ENCODE data around the gene HDAC4. TPM values are rescaled to one million over a fixed set of nuclear protein-coding genes. Genes with fewer than 3 reads are reported as not detected.

Gene HDAC4
- total and polyA plus RNA-seq, 2 experiments from 2014 or later: 8.1 to 41.8 TPM

- H3K9me3 Mint-ChIP-seq: no peaks in the 10 kb centered on the region; the same call in 2 of the 3 replicates
- Histone ChIP-seq H3K9me2 (ENCODE audit: insufficient read depth) (no peaks in the 10 kb centered on the region), H3K4me2 (no peak overlapping the region), H3K27me3 (ENCODE audit: insufficient read depth) (no peaks in the 10 kb centered on the region), H3K27ac (ENCODE audit: low read depth) (no peak overlapping the region), H2AFZ (no peak overlapping the region), H3K79me2 (replicated peaks; ENCODE audit: insufficient read depth) (peaks cover 77% of the 10 kb centered on the region), H3F3A (replicated peaks; ENCODE audit: low read depth) (no peaks in the 10 kb centered on the region), H3K36me3 (ENCODE audit: insufficient read depth) (no peaks in the 10 kb centered on the region), H4K20me1 (replicated peaks; ENCODE audit: insufficient read depth) (peaks cover 11% of the 10 kb centered on the region; the same call in 1 of the 2 replicates), H3K4me3 (no peak overlapping the region), H3K4me1 (ENCODE audit: insufficient read depth) (peaks cover 24% of the 10 kb centered on the region)
- no peak for TF ChIP-seq ZNF331 (CRISPR knock-in tag; IDR thresholded peaks at IDR 0.05; ENCODE audit: low read depth)
- TF ChIP-seq EZH2 (IDR thresholded peaks at IDR 0.05; ENCODE audit: low read depth, unreplicated experiment): no peak
- no peak for TF ChIP-seq CREB1 (CRISPR knock-in tag; IDR thresholded peaks at IDR 0.05; ENCODE audit: low read depth)
- TF ChIP-seq ETS1 (IDR thresholded peaks at IDR 0.05): no peak
- TF ChIP-seq EZH2phosphoT487 (IDR thresholded peaks at IDR 0.05; ENCODE audit: unreplicated experiment): no peak
- no peak for TF ChIP-seq CTCF (conservative IDR thresholded peaks at IDR 0.05; ENCODE audit: low read depth in 2 of 2)
- TF ChIP-seq STAT1 (IDR thresholded peaks at IDR 0.05; ENCODE audit: unreplicated experiment): no peak
- no peak for TF ChIP-seq JUNB (IDR thresholded peaks at IDR 0.05; ENCODE audit: unreplicated experiment)
- ATAC-seq: no peak
- no peak overlapping the region for H3K4me3 Mint-ChIP-seq
- H3K27me3 Mint-ChIP-seq (ENCODE audit: insufficient read depth, low read depth, poor library complexity): peaks cover 7% of the 10 kb centered on the region
- H3K4me1 Mint-ChIP-seq: peaks cover 64% of the 10 kb centered on the region
- H3K36me3 Mint-ChIP-seq (ENCODE audit: low read depth): no peaks in the 10 kb centered on the region
- DNase-seq (ENCODE audit: low spot score): no peak
- H3K27ac Mint-ChIP-seq: no peak overlapping the region
Measured at GRCh38 chr2:239214725-239215124, 186.1 kb downstream of the HDAC4 start.

GRCh38 chr2:239213643-239214101 lies 187.1 kb downstream of the HDAC4 start:
- H3K9me3 Mint-ChIP-seq: no peaks in the 10 kb centered on the region; the same call in 2 of the 3 replicates
- no peak overlapping the region for H3K4me3 Mint-ChIP-seq
- peaks cover 20% of the 10 kb centered on the region; the same call in 1 of the 2 replicates for H4K20me1 ChIP-seq (replicated peaks; ENCODE audit: insufficient read depth)
- peaks cover 80% of the 10 kb centered on the region for H3K79me2 ChIP-seq (replicated peaks; ENCODE audit: insufficient read depth)
- peaks cover 7% of the 10 kb centered on the region for H3K27me3 Mint-ChIP-seq (ENCODE audit: insufficient read depth, low read depth, poor library complexity)
- H3K27me3 ChIP-seq (ENCODE audit: insufficient read depth): no peaks in the 10 kb centered on the region
- peaks cover 72% of the 10 kb centered on the region for H3K4me1 Mint-ChIP-seq
- H3K36me3 ChIP-seq (ENCODE audit: insufficient read depth): no peaks in the 10 kb centered on the region
- no peak overlapping the region for H3K27ac Mint-ChIP-seq
- peak overlapping the region; percentile 39; the same call in 1 of the 2 replicates for H3K27ac ChIP-seq (ENCODE audit: low read depth)
- peak overlapping the region; percentile 27; the same call in 1 of the 2 replicates for H3K4me2 ChIP-seq
- H2AFZ ChIP-seq: no peak overlapping the region
- no peaks in the 10 kb centered on the region for H3F3A ChIP-seq (replicated peaks; ENCODE audit: low read depth)
- peaks cover 29% of the 10 kb centered on the region for H3K4me1 ChIP-seq (ENCODE audit: insufficient read depth)
- no peaks in the 10 kb centered on the region for H3K36me3 Mint-ChIP-seq (ENCODE audit: low read depth)
- no peak for DNase-seq (ENCODE audit: low spot score)
- no peak; the same call in 2 of the 3 replicates for ATAC-seq
- H3K4me3 ChIP-seq: no peak overlapping the region
- no peaks in the 10 kb centered on the region for H3K9me2 ChIP-seq (ENCODE audit: insufficient read depth)
- TF ChIP-seq REST (IDR thresholded peaks at IDR 0.05; ENCODE audit: unreplicated experiment) (no peak), POLR2AphosphoS5 (IDR thresholded peaks at IDR 0.05; ENCODE audit: low read depth) (no peak), CREB1 (CRISPR knock-in tag; IDR thresholded peaks at IDR 0.05; ENCODE audit: low read depth) (no peak), ETS1 (IDR thresholded peaks at IDR 0.05) (no peak)

Measured in GM23338 (cell line).